ENCODE measurements around the gene PLA1A.

The PLA1A gene

DNA sequence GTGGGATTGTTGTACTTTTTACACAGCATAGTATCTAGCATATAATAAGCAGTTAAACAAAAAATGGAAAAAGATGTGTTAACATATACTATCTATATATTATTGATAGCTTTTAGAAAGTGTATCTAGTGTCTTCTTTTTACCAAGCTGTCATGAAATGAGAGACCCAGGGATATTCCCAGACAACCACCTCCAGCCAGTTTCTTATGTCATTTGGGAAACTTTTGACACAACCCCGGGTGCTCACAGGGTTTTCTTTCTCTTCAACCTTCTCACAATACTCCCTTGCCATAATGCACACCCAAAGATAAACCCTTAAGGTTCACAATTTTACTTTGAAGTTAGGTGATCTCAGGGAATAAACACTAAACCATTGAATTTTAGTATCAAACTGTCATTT, 4.8 kb upstream of the PLA1A start:
- TF ChIP-seq, protein P1, sequence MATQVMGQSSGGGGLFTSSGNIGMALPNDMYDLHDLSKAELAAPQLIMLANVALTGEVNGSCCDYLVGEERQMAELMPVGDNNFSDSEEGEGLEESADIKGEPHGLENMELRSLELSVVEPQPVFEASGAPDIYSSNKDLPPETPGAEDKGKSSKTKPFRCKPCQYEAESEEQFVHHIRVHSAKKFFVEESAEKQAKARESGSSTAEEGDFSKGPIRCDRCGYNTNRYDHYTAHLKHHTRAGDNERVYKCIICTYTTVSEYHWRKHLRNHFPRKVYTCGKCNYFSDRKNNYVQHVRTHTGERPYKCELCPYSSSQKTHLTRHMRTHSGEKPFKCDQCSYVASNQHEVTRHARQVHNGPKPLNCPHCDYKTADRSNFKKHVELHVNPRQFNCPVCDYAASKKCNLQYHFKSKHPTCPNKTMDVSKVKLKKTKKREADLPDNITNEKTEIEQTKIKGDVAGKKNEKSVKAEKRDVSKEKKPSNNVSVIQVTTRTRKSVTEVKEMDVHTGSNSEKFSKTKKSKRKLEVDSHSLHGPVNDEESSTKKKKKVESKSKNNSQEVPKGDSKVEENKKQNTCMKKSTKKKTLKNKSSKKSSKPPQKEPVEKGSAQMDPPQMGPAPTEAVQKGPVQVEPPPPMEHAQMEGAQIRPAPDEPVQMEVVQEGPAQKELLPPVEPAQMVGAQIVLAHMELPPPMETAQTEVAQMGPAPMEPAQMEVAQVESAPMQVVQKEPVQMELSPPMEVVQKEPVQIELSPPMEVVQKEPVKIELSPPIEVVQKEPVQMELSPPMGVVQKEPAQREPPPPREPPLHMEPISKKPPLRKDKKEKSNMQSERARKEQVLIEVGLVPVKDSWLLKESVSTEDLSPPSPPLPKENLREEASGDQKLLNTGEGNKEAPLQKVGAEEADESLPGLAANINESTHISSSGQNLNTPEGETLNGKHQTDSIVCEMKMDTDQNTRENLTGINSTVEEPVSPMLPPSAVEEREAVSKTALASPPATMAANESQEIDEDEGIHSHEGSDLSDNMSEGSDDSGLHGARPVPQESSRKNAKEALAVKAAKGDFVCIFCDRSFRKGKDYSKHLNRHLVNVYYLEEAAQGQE (IDR thresholded peaks at IDR 0.05; ENCODE audit: insufficient read depth in 1 of 2, low read depth in 2 of 2, low read length in 2 of 2), result no peak
- TF ChIP-seq POLR2AphosphoS5 (IDR thresholded peaks at IDR 0.05; ENCODE audit: low read depth, low read length) (no peak), FOXP2 (optimal IDR thresholded peaks at IDR 0.05; ENCODE audit: borderline replicate concordance, extremely low read depth, extremely low read length, insufficient read depth) (no peak)

DNA sequence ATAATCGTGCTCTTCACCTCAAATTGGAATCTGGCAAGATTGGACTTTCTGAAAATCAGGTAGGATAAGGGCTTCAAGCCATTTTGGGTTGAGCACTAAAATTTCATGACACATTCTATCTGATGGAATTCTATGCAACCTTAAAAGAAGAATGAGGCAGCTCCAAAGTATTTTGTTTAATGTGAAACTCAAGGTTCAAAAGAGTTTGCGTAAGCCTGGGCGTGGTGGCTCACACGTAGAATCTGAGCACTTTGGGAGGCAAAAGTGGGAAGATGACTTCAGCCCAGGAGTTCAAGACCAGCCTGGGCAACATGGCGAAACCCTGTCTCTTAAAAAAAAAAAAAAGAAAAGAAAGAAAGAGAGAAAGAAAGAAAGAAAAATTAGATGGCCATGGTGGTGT, 3.6 kb upstream of the PLA1A start:
- TF ChIP-seq POLR2AphosphoS5 (IDR thresholded peaks at IDR 0.05; ENCODE audit: low read depth, low read length), result no peak
- TF ChIP-seq TAF1 (IDR thresholded peaks at IDR 0.05; ENCODE audit: borderline replicate concordance, insufficient read depth, low read length), result no peak
- no peak for TF ChIP-seq FOXP2 (optimal IDR thresholded peaks at IDR 0.05; ENCODE audit: borderline replicate concordance, extremely low read depth, extremely low read length, insufficient read depth)
- TF ChIP-seq, protein P1 (IDR thresholded peaks at IDR 0.05; ENCODE audit: insufficient read depth in 1 of 2, low read depth in 2 of 2, low read length in 2 of 2), result no peak
- no peak for TF ChIP-seq SIN3A (IDR thresholded peaks at IDR 0.05; ENCODE audit: borderline replicate concordance, insufficient read depth, low read length)

DNA sequence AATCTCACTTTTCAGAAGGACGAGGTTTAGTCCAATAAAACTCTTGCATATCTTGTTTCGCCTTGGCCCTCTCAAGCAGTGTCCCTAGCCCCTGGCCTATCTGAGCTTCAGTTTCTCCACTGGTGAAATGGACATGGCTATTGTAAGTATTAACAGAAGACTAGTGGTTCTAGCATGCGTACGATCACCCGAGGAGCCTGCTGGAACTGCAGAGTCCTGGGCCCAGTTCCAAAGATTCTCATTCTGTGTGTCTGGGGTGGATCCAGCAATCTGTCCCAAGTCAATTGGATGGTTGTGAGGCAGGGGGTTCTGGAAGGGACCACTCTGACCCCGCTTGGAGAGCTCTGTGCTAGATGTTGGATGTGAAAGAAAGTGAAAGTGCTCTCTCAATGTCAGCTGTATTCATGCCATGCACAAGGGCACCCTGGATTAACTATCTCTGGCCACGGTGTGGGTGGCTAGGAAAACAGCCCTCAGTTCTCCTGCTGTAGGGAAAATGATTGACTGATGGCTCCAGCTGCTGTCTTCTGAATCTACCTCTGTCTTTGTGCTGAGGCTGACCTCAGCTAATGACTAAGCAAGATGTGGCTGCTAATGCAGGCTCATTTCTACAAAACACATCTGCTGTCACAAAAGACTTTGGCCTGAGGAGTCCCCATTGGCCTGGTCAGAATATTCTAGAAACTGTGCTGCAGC, 1.9 kb upstream of the PLA1A start:
- TF ChIP-seq FOXP2 (optimal IDR thresholded peaks at IDR 0.05; ENCODE audit: borderline replicate concordance, extremely low read depth, extremely low read length, insufficient read depth) (no peak), TAF1 (IDR thresholded peaks at IDR 0.05; ENCODE audit: borderline replicate concordance, insufficient read depth, low read length) (no peak), SIN3A (IDR thresholded peaks at IDR 0.05; ENCODE audit: borderline replicate concordance, insufficient read depth, low read length) (no peak), POLR2AphosphoS5 (IDR thresholded peaks at IDR 0.05; ENCODE audit: low read depth, low read length) (no peak)
- TF ChIP-seq, protein P1 (IDR thresholded peaks at IDR 0.05; ENCODE audit: insufficient read depth in 1 of 2, low read depth in 2 of 2, low read length in 2 of 2), result no peak

DNA sequence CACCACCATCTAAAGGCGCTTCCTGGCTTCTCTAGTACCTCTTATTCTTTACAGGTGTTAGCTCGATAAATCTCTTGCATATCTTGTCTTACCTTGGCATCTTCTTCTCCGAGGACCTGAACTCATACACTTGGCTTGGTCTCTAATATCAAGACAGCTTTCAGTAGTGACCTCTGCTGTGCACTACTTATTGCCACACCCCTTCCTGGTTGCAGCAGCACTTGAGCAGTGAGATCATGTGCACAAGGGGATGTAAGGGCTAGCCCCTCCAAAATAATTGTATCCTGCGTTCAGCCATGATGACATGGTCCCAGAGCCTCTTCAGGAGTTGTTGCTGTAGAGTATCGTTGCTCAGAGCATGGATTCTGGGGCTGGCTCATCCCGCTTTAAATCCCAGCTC, 1.3 kb upstream of the PLA1A start:
- TF ChIP-seq FOXP2 (optimal IDR thresholded peaks at IDR 0.05; ENCODE audit: borderline replicate concordance, extremely low read depth, extremely low read length, insufficient read depth) (no peak), POLR2AphosphoS5 (IDR thresholded peaks at IDR 0.05; ENCODE audit: low read depth, low read length) (no peak), SIN3A (IDR thresholded peaks at IDR 0.05; ENCODE audit: borderline replicate concordance, insufficient read depth, low read length) (no peak), TAF1 (IDR thresholded peaks at IDR 0.05; ENCODE audit: borderline replicate concordance, insufficient read depth, low read length) (no peak)
- TF ChIP-seq, protein P1 (IDR thresholded peaks at IDR 0.05; ENCODE audit: insufficient read depth in 1 of 2, low read depth in 2 of 2, low read length in 2 of 2), result no peak
